Natural killer cell (primary cell): ENCODE measurements around the gene TMCC1. TPM values are rescaled to one million over a fixed set of nuclear protein-coding genes. Genes with fewer than 3 reads are reported as not detected.
"Not testable (repeated sequence)": the region's sequence is repeated elsewhere in the genome, so short reads cannot be mapped to it uniquely, and the experiment has no call there.

Experiments
- ATAC-seq, 3 donors: fragments of 150-1000 bp in 2 of 3; fragments of 200-7000 bp in 1 of 3; cut with Tn5 transposase; 1 replicate in 1 of 3; 2 replicates in 2 of 3; pipeline ENCODE4 v1.10.0; 2021; ENCODE audit warnings: mild to moderate bottlenecking in 2 of 3, moderate library complexity in 2 of 3
- DNase-seq, 2 donors: peaks; one replicate each; pipeline versions ENCODE4 v3.0.0 to v3.0.0-alpha.2; 2013 to 2021; ENCODE audit warnings: mixed read lengths in 1 of 2
- H3K27ac ChIP-seq: one replicate; pipeline ENCODE4 v1.5.1; 2013; ENCODE audit warnings: mild to moderate bottlenecking, low read length
- H3K27me3 ChIP-seq: one replicate; pipeline ENCODE4 v1.6.1; 2013; ENCODE audit warnings: low read length; ENCODE audit not compliant: control insufficient read depth, insufficient read depth
- H3K36me3 ChIP-seq: one replicate; pipeline ENCODE4 v1.6.1; 2013; ENCODE audit warnings: low read length; ENCODE audit not compliant: control insufficient read depth, insufficient read depth
- H3K4me1 ChIP-seq: one replicate; pipeline ENCODE4 v1.6.1; 2013; ENCODE audit warnings: low read length; ENCODE audit not compliant: control insufficient read depth, insufficient read depth
- H3K4me3 ChIP-seq: one replicate; pipeline ENCODE4 v1.5.1; 2013; ENCODE audit warnings: low read length
- H3K9me3 ChIP-seq: one replicate; pipeline ENCODE4 v1.6.1; 2013; ENCODE audit warnings: low read length; ENCODE audit not compliant: control insufficient read depth, insufficient read depth
- H3K27ac Mint-ChIP-seq, 2 donors: one replicate each; pipeline ENCODE4 v1.8.0; 2022; ENCODE audit warnings: mild to moderate bottlenecking in 2 of 2, mixed read lengths in 2 of 2, moderate library complexity in 1 of 2
- H3K27me3 Mint-ChIP-seq, 2 donors: one replicate each; pipeline ENCODE4 v1.8.0; 2022; ENCODE audit warnings: low read depth in 2 of 2, mixed read lengths in 2 of 2
- H3K36me3 Mint-ChIP-seq: one replicate; pipeline ENCODE4 v1.8.0; 2022; ENCODE audit warnings: mixed read lengths
- H3K4me1 Mint-ChIP-seq, 2 donors: one replicate each; pipeline ENCODE4 v1.8.0; 2022; ENCODE audit warnings: mixed read lengths in 2 of 2
- H3K4me3 Mint-ChIP-seq: one replicate; pipeline ENCODE4 v1.8.0; 2022; ENCODE audit warnings: mild to moderate bottlenecking, moderate library complexity, mixed read lengths
- H3K9me3 Mint-ChIP-seq, 2 donors: one replicate each; pipeline ENCODE4 v1.8.0; 2022; ENCODE audit warnings: mixed read lengths in 2 of 2
- CTCF ChIP-seq: fragments of 200-600 bp; IDR thresholded peaks from one replicate; pipeline ENCODE4 v1.8.0; 2022; ENCODE audit warnings: antibody characterized with exemption
- WGBS: methylation state at CpG from one replicate; pipeline ENCODE4 v1.1.7; 2013; ENCODE audit warnings: missing lambda C conversion rate; ENCODE audit not compliant: insufficient coverage; 5-methylcytosine and 5-hydroxymethylcytosine counted together
- intact Hi-C: fragments of 100-400 bp; cut with micrococcal nuclease; formaldehyde crosslinking; loops from one replicate; pipeline ENCODE4 v1.14.2; 2022
- total RNA-seq, 4 donors: library from RNA; stranded (reverse); fragments of 120-200 nt in 1 of 4; gene quantifications; one replicate each; pipeline versions ENCODE4 v1.2.3 to v1.2.4, GENCODE V29; 2013 to 2022

The TMCC1 gene
- total RNA-seq, 3 donors from 2014 or later (not counting 1 experiment from before 2014, with no cell fraction given): 26.4 to 36.7 (median 31.7) TPM

GRCh38 chr3:129756871-129757270, 136.6 kb downstream of the TMCC1 start:
- WGBS: 88% methylated on average over 1 of the region's 1 CpG
- no peaks in the 10 kb centered on the region for H3K27me3 Mint-ChIP-seq
- H3K4me3 Mint-ChIP-seq: no peak overlapping the region
- H3K36me3 Mint-ChIP-seq: peaks cover 9% of the 10 kb centered on the region
- Histone ChIP-seq H3K9me3 (peaks cover 5% of the 10 kb centered on the region), H3K36me3 (no peaks in the 10 kb centered on the region), H3K27ac (no peak overlapping the region), H3K27me3 (no peaks in the 10 kb centered on the region), H3K4me3 (no peak overlapping the region), H3K4me1 (no peaks in the 10 kb centered on the region)
- peaks cover 4% of the 10 kb centered on the region in 2 donors for H3K9me3 Mint-ChIP-seq
- DNase-seq: no peak
- ATAC-seq: no peak
- H3K27ac Mint-ChIP-seq: peak overlapping the region in 1 of 2 donors; percentile 6
- peaks cover 0 to 28% of the 10 kb centered on the region in 2 donors for H3K4me1 Mint-ChIP-seq
- TF ChIP-seq CTCF: no peak
- intact Hi-C loops: no loop called here

DNA sequence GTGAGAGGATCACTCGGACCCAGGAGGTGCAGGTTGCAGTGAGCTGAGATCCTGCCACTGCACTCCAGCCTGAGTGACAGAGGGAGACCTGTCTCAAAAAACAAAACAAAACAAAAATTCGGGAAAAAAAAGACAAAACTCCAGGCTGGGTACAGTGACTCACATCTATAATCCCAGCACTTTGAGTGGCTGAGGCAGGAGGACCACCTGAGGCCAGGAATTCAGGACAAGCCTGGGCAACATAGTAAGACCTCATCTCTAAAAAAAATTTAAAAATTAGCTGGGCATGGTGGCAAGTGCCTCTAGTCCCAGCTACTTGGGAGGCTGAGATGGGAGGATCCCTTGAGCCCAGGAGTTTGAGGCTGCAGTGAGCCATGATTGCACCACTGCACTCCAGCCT, 142.4 kb downstream of the TMCC1 start:
- H3K27me3 ChIP-seq, H3K27ac Mint-ChIP-seq, DNase-seq, H3K36me3 ChIP-seq, H3K9me3 Mint-ChIP-seq, intact Hi-C loops, H3K36me3 Mint-ChIP-seq, H3K27ac ChIP-seq, ATAC-seq, H3K4me3 Mint-ChIP-seq, H3K27me3 Mint-ChIP-seq, H3K9me3 ChIP-seq, H3K4me1 ChIP-seq, H3K4me3 ChIP-seq: not testable (repeated sequence)
- H3K4me1 Mint-ChIP-seq: peaks cover 5 to 16% of the 10 kb centered on the region in 2 donors
- WGBS: 90% methylated on average over 2 of the region's 2 CpGs

GRCh38 chr3:129749692-129750091, 143.8 kb downstream of the TMCC1 start:
- H3K4me3 Mint-ChIP-seq: no peak overlapping the region
- H3K9me3 ChIP-seq: peaks cover 5% of the 10 kb centered on the region
- no peaks in the 10 kb centered on the region for H3K27me3 Mint-ChIP-seq
- H3K27ac ChIP-seq: no peak overlapping the region
- intact Hi-C loops: no loop called here
- TF ChIP-seq CTCF: no peak
- H3K36me3 Mint-ChIP-seq: peaks cover 9% of the 10 kb centered on the region
- no peak overlapping the region for H3K4me3 ChIP-seq
- DNase-seq (no peak), ATAC-seq (no peak)
- H3K4me1 ChIP-seq: no peaks in the 10 kb centered on the region
- H3K27ac Mint-ChIP-seq: no peak overlapping the region
- peaks cover 5 to 16% of the 10 kb centered on the region in 2 donors for H3K4me1 Mint-ChIP-seq
- peaks cover 4% of the 10 kb centered on the region in 2 donors for H3K9me3 Mint-ChIP-seq
- H3K36me3 ChIP-seq: no peaks in the 10 kb centered on the region
- H3K27me3 ChIP-seq: no peaks in the 10 kb centered on the region

DNA sequence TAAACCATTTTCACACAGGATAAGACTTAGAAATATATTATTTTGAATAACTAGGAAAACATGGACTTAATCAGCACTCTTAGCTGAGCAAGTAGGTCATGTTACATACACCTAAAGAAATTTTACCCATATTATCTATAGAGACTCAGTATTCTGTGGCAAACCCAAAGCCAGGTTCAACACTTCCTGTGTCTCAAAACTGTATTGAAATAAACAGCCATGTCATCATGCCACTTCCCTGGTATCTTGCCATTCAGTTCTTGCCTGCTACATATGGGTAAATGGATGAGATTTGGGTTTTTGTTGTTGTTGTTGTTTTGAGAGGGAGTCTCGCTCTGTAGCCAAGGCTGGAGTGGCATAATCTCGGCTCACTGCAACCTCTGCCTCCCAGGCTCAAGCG, 145.5 kb downstream of the TMCC1 start:
- peaks cover 5% of the 10 kb centered on the region for H3K9me3 ChIP-seq
- no peak for DNase-seq
- Mint-ChIP-seq H3K27me3 (no peaks in the 10 kb centered on the region), H3K27ac (no peak overlapping the region), H3K4me3 (no peak overlapping the region), H3K4me1 (peaks cover 5 to 10% of the 10 kb centered on the region in 2 donors), H3K36me3 (peaks cover 6% of the 10 kb centered on the region), H3K9me3 (peaks cover 4% of the 10 kb centered on the region in 2 donors)
- intact Hi-C loops: no loop called here
- no peaks in the 10 kb centered on the region for H3K36me3 ChIP-seq
- no peaks in the 10 kb centered on the region for H3K4me1 ChIP-seq
- H3K27me3 ChIP-seq: no peaks in the 10 kb centered on the region
- TF ChIP-seq CTCF: no peak
- no peak overlapping the region for H3K27ac ChIP-seq
- 92% methylated on average over 3 of the region's 3 CpGs for WGBS
- no peak for ATAC-seq
- H3K4me3 ChIP-seq: no peak overlapping the region
